WTC11 (cell line): ENCODE results near the gene NCAM2. TPM values are rescaled to one million over a fixed set of nuclear protein-coding genes. Genes with fewer than 3 reads are reported as not detected.

Source experiments
- ATAC-seq: fragments of 200-7000 bp; cut with Tn5 transposase; 2 replicates; pipeline ENCODE4 v1.10.0; 2021; ENCODE audit warnings: mild to moderate bottlenecking, moderate library complexity
- CTCF ChIA-PET: fragments of 300-600 bp; sonication (Branson Sonifier 250); formaldehyde crosslinking; loops from one replicate; lab custom pipeline; 2021; ENCODE audit warnings: antibody characterized with exemption; lab: Charles Lee
- POLR2A ChIA-PET: fragments of 350-600 bp; sonication (Branson Sonifier 250); formaldehyde crosslinking; loops from one replicate; lab custom pipeline; 2021; ENCODE audit warnings: antibody characterized with exemption; lab: Charles Lee
- DNase-seq: peaks from one replicate; pipeline ENCODE4 v3.0.0; 2021; ENCODE audit warnings: low spot score
- H3K27ac Mint-ChIP-seq: 2 replicates; pipeline ENCODE4 v1.8.0; 2021; ENCODE audit warnings: mixed read lengths
- H3K27me3 Mint-ChIP-seq: 2 replicates; pipeline ENCODE4 v1.8.0; 2021; ENCODE audit warnings: low read depth, mild to moderate bottlenecking, moderate library complexity, mixed read lengths
- H3K36me3 Mint-ChIP-seq: 2 replicates; pipeline ENCODE4 v1.8.0; 2021; ENCODE audit warnings: mixed read lengths
- H3K4me1 Mint-ChIP-seq: 2 replicates; pipeline ENCODE4 v1.8.0; 2022; ENCODE audit warnings: mixed read lengths
- H3K4me3 Mint-ChIP-seq: 2 replicates; pipeline ENCODE4 v1.8.0; 2021; ENCODE audit warnings: mild to moderate bottlenecking, moderate library complexity, mixed read lengths
- H3K9me3 Mint-ChIP-seq: 2 replicates; pipeline ENCODE4 v1.8.0; 2021; ENCODE audit warnings: mixed read lengths
- ARID4B ChIP-seq: sonication (generic); formaldehyde crosslinking; IDR thresholded peaks from 2 replicates; pipeline ENCODE4 v1.8.0; 2023; ENCODE audit warnings: missing genetic modification reagents, mild to moderate bottlenecking, borderline replicate concordance
- E2F1 ChIP-seq: sonication (generic); formaldehyde crosslinking; IDR thresholded peaks from 2 replicates; pipeline ENCODE4 v1.8.0; 2022; ENCODE audit warnings: mild to moderate bottlenecking, missing genetic modification reagents
- E2F5 ChIP-seq: sonication (generic); formaldehyde crosslinking; IDR thresholded peaks from 2 replicates; pipeline ENCODE4 v1.8.1; 2022; ENCODE audit warnings: mild to moderate bottlenecking, moderate library complexity, missing genetic modification reagents
- HMGA2 ChIP-seq: fragments of 250-450 bp; sonication (Bioruptor Pico); IDR thresholded peaks from 2 replicates; pipeline ENCODE4 v1.4.0; 2021; ENCODE audit warnings: mild to moderate bottlenecking, moderate library complexity
- HMGXB4 ChIP-seq: sonication (generic); formaldehyde crosslinking; IDR thresholded peaks from 2 replicates; pipeline ENCODE4 v1.8.1; 2023; ENCODE audit warnings: mild to moderate bottlenecking, moderate library complexity, missing genetic modification reagents
- MAX ChIP-seq: sonication (generic); formaldehyde crosslinking; IDR thresholded peaks from 2 replicates; pipeline ENCODE4 v1.8.0; 2022; ENCODE audit warnings: mild to moderate bottlenecking, missing genetic modification reagents
- MLX ChIP-seq: sonication (generic); formaldehyde crosslinking; IDR thresholded peaks from 2 replicates; pipeline ENCODE4 v1.8.1; 2023; ENCODE audit warnings: mild to moderate bottlenecking, missing genetic modification reagents, moderate library complexity
- RELA ChIP-seq: sonication (generic); formaldehyde crosslinking; IDR thresholded peaks from 2 replicates; pipeline ENCODE4 v1.8.1; 2022; ENCODE audit warnings: missing genetic modification reagents, mild to moderate bottlenecking, borderline replicate concordance
- USF1 ChIP-seq: sonication (generic); formaldehyde crosslinking; IDR thresholded peaks from 2 replicates; pipeline ENCODE4 v1.8.0; 2022; ENCODE audit warnings: mild to moderate bottlenecking, missing genetic modification reagents
- ZNF138 ChIP-seq: sonication (generic); formaldehyde crosslinking; conservative IDR thresholded peaks from 2 replicates; pipeline ENCODE4 v1.8.1; 2022; ENCODE audit warnings: mild to moderate bottlenecking, moderate library complexity, missing genetic modification reagents
- ZNF317 ChIP-seq: sonication (generic); formaldehyde crosslinking; IDR thresholded peaks from 2 replicates; pipeline ENCODE4 v1.8.1; 2023; ENCODE audit warnings: low read depth, mild to moderate bottlenecking, moderate library complexity, missing genetic modification reagents, borderline replicate concordance
- total RNA-seq: library from RNA; stranded (reverse); gene quantifications from 3 replicates; pipeline ENCODE4 v1.2.3, GENCODE V29; 2021

Gene NCAM2
- total RNA-seq, 1 experiment from 2014 or later, result 1.6 TPM

- no peak for ATAC-seq
- TF ChIP-seq MAX (CRISPR knock-in tag) (no peak), ARID4B (CRISPR knock-in tag) (no peak), MLX (CRISPR knock-in tag) (no peak)
- POLR2A ChIA-PET, result no interaction called here
- H3K4me3 Mint-ChIP-seq, result no peak overlapping the region
- H3K27me3 Mint-ChIP-seq, result no peaks in the 10 kb centered on the region
- peaks cover 6% of the 10 kb centered on the region for H3K4me1 Mint-ChIP-seq
- peaks cover 4% of the 10 kb centered on the region for H3K9me3 Mint-ChIP-seq
- no peak for DNase-seq
- no peak overlapping the region for H3K27ac Mint-ChIP-seq
- CTCF ChIA-PET, result no interaction called here
- H3K36me3 Mint-ChIP-seq, result no peaks in the 10 kb centered on the region
Observed at GRCh38 chr21:21079646-21080045, 81.4 kb downstream of the NCAM2 start.

- ATAC-seq, result no peak
Observed at GRCh38 chr21:21084179-21084578, 86.0 kb downstream of the NCAM2 start.

More at GRCh38 chr21:21084179-21084578, 86.0 kb downstream of the NCAM2 start:
- TF ChIP-seq ZNF317 (CRISPR knock-in tag), result no peak
- no peak for TF ChIP-seq USF1 (CRISPR knock-in tag)
- no peak for TF ChIP-seq E2F1 (CRISPR knock-in tag)
- no peak for TF ChIP-seq ZNF138 (CRISPR knock-in tag)
- no peak for TF ChIP-seq HMGA2 (CRISPR knock-in tag)
- TF ChIP-seq HMGXB4 (CRISPR knock-in tag), result no peak
- TF ChIP-seq E2F5, result no peak
- no peak for TF ChIP-seq RELA (CRISPR knock-in tag)
- no peaks in the 10 kb centered on the region for H3K36me3 Mint-ChIP-seq
- no peak for DNase-seq
- no peak overlapping the region for H3K27ac Mint-ChIP-seq
- POLR2A ChIA-PET, result no interaction called here
- no peak overlapping the region for H3K4me3 Mint-ChIP-seq
- H3K27me3 Mint-ChIP-seq, result no peaks in the 10 kb centered on the region
- CTCF ChIA-PET, result no interaction called here
- H3K9me3 Mint-ChIP-seq, result no peaks in the 10 kb centered on the region
- peaks cover 6% of the 10 kb centered on the region for H3K4me1 Mint-ChIP-seq
